Progenitor cell of endocrine pancreas (in vitro differentiated cells): ENCODE results near the gene RPN1. TPM values are rescaled to one million over a fixed set of nuclear protein-coding genes. Genes with fewer than 3 reads are reported as not detected.

Experiments used
- DNase-seq: peaks from one replicate; pipeline ENCODE4 v3.0.0; 2021; ENCODE audit warnings: low spot score; ENCODE audit not compliant: unreplicated experiment
- H3K27ac Mint-ChIP-seq: 2 replicates; pipeline ENCODE4 v1.8.0; 2021; ENCODE audit warnings: mild to moderate bottlenecking, moderate library complexity, mixed read lengths
- H3K27me3 Mint-ChIP-seq: 2 replicates; pipeline ENCODE4 v1.8.0; 2021; ENCODE audit warnings: mixed read lengths
- H3K36me3 Mint-ChIP-seq: 2 replicates; pipeline ENCODE4 v1.8.0; 2022; ENCODE audit warnings: mixed read lengths; ENCODE audit not compliant: insufficient read depth
- H3K4me1 Mint-ChIP-seq: 2 replicates; pipeline ENCODE4 v1.8.0; 2021; ENCODE audit warnings: low read depth, mixed read lengths
- H3K4me3 Mint-ChIP-seq: 2 replicates; pipeline ENCODE4 v1.8.0; 2021; ENCODE audit warnings: low read depth, mild to moderate bottlenecking, moderate library complexity, mixed read lengths
- H3K9me3 Mint-ChIP-seq: 2 replicates; pipeline ENCODE4 v1.8.0; 2021; ENCODE audit warnings: low read depth, mixed read lengths
- CTCF ChIP-seq: fragments of 200-600 bp; sonication (generic); IDR thresholded peaks from one replicate; pipeline ENCODE4 v1.5.0; 2021; ENCODE audit warnings: antibody characterized with exemption, mild to moderate bottlenecking; ENCODE audit not compliant: unreplicated experiment
- total RNA-seq: library from RNA; stranded (reverse); gene quantifications from 2 replicates; pipeline ENCODE4 v1.2.1, GENCODE V29; 2021

The RPN1 gene
- total RNA-seq, 1 donor from 2014 or later, result 166 TPM

GRCh38 chr3:128573160-128573559 is 77.5 kb downstream of the RPN1 start:
- Mint-ChIP-seq H3K27ac (no peak overlapping the region), H3K9me3 (no peaks in the 10 kb centered on the region), H3K4me1 (no peaks in the 10 kb centered on the region), H3K4me3 (no peak overlapping the region), H3K27me3 (peaks cover 28% of the 10 kb centered on the region), H3K36me3 (no peaks in the 10 kb centered on the region)
- TF ChIP-seq CTCF, result no peak
- DNase-seq, result no peak

DNA sequence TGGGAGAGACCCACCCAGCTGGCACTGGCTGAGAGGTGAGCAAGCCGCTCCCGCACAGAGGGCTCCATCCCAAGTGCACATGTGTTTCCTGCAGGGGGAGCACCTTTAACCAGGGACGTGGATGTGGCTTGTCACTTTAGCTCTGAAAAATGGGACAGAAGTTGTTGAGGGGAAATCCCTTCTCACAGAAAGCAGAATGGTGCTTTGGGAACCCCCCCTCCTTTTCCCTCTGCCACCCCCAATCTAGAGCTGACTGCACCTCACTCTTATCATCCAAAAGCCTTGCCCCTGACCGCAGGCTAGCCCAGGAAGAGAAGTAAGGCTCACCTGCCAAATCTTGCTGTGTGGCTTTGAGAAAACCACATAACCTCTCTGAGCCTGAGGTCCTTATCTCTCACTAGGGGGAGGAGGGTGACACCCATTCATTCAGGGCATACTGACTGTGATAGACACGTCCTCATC is 77.9 kb downstream of the RPN1 start:
- peak; percentile 58 for TF ChIP-seq CTCF
- H3K27ac Mint-ChIP-seq, result no peak overlapping the region
- no peak overlapping the region for H3K4me3 Mint-ChIP-seq
- DNase-seq, result no peak
- no peaks in the 10 kb centered on the region for H3K36me3 Mint-ChIP-seq
- peaks cover 28% of the 10 kb centered on the region for H3K27me3 Mint-ChIP-seq
- no peaks in the 10 kb centered on the region for H3K9me3 Mint-ChIP-seq
- no peaks in the 10 kb centered on the region for H3K4me1 Mint-ChIP-seq

- no peak for TF ChIP-seq CTCF
- H3K9me3 Mint-ChIP-seq, result no peaks in the 10 kb centered on the region
- H3K27me3 Mint-ChIP-seq, result peaks cover 28% of the 10 kb centered on the region
- no peak overlapping the region for H3K4me3 Mint-ChIP-seq
- no peaks in the 10 kb centered on the region for H3K4me1 Mint-ChIP-seq
- H3K36me3 Mint-ChIP-seq, result no peaks in the 10 kb centered on the region
- no peak for DNase-seq
- no peak overlapping the region for H3K27ac Mint-ChIP-seq
Measured at GRCh38 chr3:128572013-128572412, 78.6 kb downstream of the RPN1 start.

Other genes with a start within 250 kb of the RPN1 start
- gene DNAJB8, start 183.9 kb downstream of the RPN1 start, total RNA-seq, result not detected in 2 replicates
- gene GATA2, start 157.6 kb downstream of the RPN1 start, total RNA-seq, result 1.7 and 1.9 TPM in 2 replicates
- 130 and 141 TPM in 2 replicates for gene RAB7A, start 75.4 kb upstream of the RPN1 start, total RNA-seq
- 57.0 and 61.2 TPM in 2 replicates for gene ACAD9, start 228.8 kb upstream of the RPN1 start, total RNA-seq